Ovary (tissue), 9 donors: ENCODE measurements around the gene THRB. TPM values are rescaled to one million over a fixed set of nuclear protein-coding genes. Genes with fewer than 3 reads are reported as not detected.

Experiments used
- DNase-seq, 5 donors: peaks; one replicate each; pipeline ENCODE4 v3.0.0-alpha.2; 2019 to 2020
- H3K27ac ChIP-seq, 2 donors: fragments of 200-600 bp; one replicate each; pipeline versions ENCODE4 v1.5.1 to v1.8.0; 2019 to 2022
- H3K27me3 ChIP-seq: fragments of 200-600 bp; one replicate; pipeline ENCODE4 v1.8.0; 2022
- H3K36me3 ChIP-seq: fragments of 200-600 bp; sonication (generic); one replicate; pipeline ENCODE4 v1.5.1; 2019
- H3K4me1 ChIP-seq: one replicate; pipeline ENCODE4 v1.8.1; 2013; ENCODE audit warnings: mild to moderate bottlenecking, moderate library complexity; ENCODE audit not compliant: insufficient read depth
- H3K4me3 ChIP-seq: fragments of 200-600 bp; sonication (generic); one replicate; pipeline ENCODE4 v1.5.1; 2017
- H3K9me3 ChIP-seq, 2 donors: fragments of 200-600 bp in 1 of 2; sonication (generic) in 1 of 2; one replicate each; pipeline versions ENCODE4 v1.5.1 to v1.8.1; 2013 to 2019; ENCODE audit warnings: mild to moderate bottlenecking in 1 of 2, moderate library complexity in 1 of 2
- EP300 ChIP-seq: sonication (generic); formaldehyde crosslinking; IDR thresholded peaks from one replicate; pipeline ENCODE4 v1.6.1; 2017; ENCODE audit warnings: antibody characterized with exemption
- POLR2A ChIP-seq: fragments of 450-650 bp; IDR thresholded peaks from one replicate; pipeline ENCODE4 v1.6.1; 2017; ENCODE audit warnings: antibody characterized with exemption, mild to moderate bottlenecking, moderate library complexity
- WGBS, 3 donors: extraction: QIAGEN DNeasy Blood & Tissue Kit in 1 of 3; methylation state at CpG; one replicate each; pipeline versions ENCODE4 v1.1.5 to v1.1.7; 2013 to 2017; 5-methylcytosine and 5-hydroxymethylcytosine counted together
- intact Hi-C, 4 donors: fragments of 100-400 bp; cut with DNase I; formaldehyde crosslinking; loops; one replicate each; pipeline versions ENCODE4 v1.11.0 to v1.15.1; 2022 to 2023
- polyA plus RNA-seq, 2 donors: library from polyadenylated mRNA; stranded (reverse); fragments of 200-250 nt in 1 of 2; fragments of 350-450 nt in 1 of 2; fragmentation: Illumina TruSeq in 1 of 2; extraction: RNeasy Lipid Tissue Mini Kit (QIAGEN cat#74804) in 1 of 2; gene quantifications; one replicate each; pipeline ENCODE4 v1.2.3, GENCODE V29; 2013 to 2014
- total RNA-seq, 7 donors: library from RNA; depleted of rRNA in 2 of 7; stranded (reverse); fragments of >200 nt in 2 of 7; fragmentation: NEBNext Ultra II Directional in 3 of 7; extraction: Animal tissue kit (Norgen Biotek cat#: 25700) in 3 of 7; gene quantifications; one replicate each; pipeline versions ENCODE4 v1.1.0 to v1.2.4, GENCODE V29; 2016 to 2023
- TF ChIP-seq, protein P1 (sequence below), 3 donors: fragments of 450-650 bp in 2 of 3; fragments of 200-600 bp in 1 of 3; IDR thresholded peaks; one replicate each; pipeline versions ENCODE4 v1.5.1 to v1.8.0; 2016 to 2022; ENCODE audit warnings: antibody characterized with exemption in 3 of 3, mild to moderate bottlenecking in 1 of 3
- donor health status: DM: no; HTN: no; CAD: no; lungs with moderate emphysema.
- donor health status: DM: no; HTN: no; CAD: no.
- donor health status: Bipolar disorder and iron deficiency.
- donor health status: DM: yes; HTN: yes; CAD: no.
- donor health status: DM: no; HTN: no; CAD: no.
- donor health status: DM: yes; HTN: yes; CAD: no.

THRB gene
- total and polyA plus RNA-seq, 9 donors: 0.91 to 6.5 (median 3.2) TPM

DNA sequence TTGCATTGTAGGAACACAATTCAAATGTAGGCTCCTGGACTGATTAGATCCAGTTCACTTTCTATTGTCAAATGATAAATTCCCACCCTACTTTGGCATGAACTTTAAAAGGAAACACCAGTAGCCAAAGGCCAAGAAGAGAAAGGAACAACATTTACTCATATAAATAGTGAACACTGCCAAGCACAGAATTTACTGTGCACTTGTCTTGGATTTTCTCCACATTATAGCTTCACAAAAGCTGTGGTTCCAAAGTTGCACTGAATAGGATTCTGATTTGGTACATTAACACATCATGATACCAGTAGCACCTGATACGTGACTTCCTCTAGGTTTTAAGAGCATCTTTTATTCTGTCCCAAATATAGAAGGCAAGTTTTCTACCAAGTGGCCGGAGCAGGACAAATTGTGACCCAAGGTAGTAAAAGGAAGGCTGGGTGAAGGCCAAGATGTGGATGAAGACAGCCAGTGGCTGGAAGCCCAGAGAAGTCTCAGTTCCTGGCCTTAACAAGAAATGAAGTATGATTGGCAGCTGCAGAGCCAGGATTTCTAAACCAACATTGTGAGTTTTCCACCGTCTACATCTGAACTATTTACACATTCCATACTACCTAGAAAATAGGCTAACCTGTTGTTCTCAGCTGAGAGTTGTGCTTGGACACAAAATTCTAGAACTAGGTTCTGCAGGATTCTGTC is 206.7 kb downstream of the THRB start:
- Histone ChIP-seq H3K4me3 (no peak overlapping the region), H3K27ac (no peak overlapping the region), H3K4me1 (peaks cover 3% of the 10 kb centered on the region), H3K9me3 (no peaks in the 10 kb centered on the region), H3K36me3 (no peaks in the 10 kb centered on the region), H3K27me3 (no peaks in the 10 kb centered on the region)
- intact Hi-C loops: no loop called here
- WGBS, 3 donors: 46 to 71% (median 68%) methylated on average over 3 of the region's 3 CpGs
- DNase-seq: no peak
- TF ChIP-seq, protein P1, sequence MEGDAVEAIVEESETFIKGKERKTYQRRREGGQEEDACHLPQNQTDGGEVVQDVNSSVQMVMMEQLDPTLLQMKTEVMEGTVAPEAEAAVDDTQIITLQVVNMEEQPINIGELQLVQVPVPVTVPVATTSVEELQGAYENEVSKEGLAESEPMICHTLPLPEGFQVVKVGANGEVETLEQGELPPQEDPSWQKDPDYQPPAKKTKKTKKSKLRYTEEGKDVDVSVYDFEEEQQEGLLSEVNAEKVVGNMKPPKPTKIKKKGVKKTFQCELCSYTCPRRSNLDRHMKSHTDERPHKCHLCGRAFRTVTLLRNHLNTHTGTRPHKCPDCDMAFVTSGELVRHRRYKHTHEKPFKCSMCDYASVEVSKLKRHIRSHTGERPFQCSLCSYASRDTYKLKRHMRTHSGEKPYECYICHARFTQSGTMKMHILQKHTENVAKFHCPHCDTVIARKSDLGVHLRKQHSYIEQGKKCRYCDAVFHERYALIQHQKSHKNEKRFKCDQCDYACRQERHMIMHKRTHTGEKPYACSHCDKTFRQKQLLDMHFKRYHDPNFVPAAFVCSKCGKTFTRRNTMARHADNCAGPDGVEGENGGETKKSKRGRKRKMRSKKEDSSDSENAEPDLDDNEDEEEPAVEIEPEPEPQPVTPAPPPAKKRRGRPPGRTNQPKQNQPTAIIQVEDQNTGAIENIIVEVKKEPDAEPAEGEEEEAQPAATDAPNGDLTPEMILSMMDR (IDR thresholded peaks at IDR 0.05): no peak
- TF ChIP-seq POLR2A (no peak), EP300 (no peak)

DNA sequence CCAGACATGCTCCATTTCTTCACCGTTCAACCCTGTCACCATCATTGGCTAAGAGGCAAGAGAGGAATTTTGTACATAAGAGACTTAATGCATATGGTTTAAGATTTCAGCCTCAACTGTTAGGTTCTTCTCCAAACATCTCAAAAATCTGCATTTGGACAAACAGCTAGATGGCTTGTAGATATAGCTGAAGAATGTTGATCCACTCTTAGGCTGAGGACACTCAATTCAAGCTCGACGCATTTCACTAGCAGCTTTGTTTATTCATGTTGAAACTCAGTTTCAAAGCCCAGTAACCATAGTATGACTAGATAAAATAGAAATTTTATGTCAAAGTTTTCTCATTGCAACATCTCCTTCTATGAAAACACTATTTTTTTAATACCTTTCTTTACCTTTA is 208.2 kb downstream of the THRB start:
- H3K9me3 ChIP-seq: no peaks in the 10 kb centered on the region
- no peak overlapping the region for H3K4me3 ChIP-seq
- no peak for DNase-seq
- TF ChIP-seq EP300 (no peak), POLR2A (no peak)
- TF ChIP-seq, protein P1 (IDR thresholded peaks at IDR 0.05): no peak
- intact Hi-C loops: no loop called here
- H3K27me3 ChIP-seq: no peaks in the 10 kb centered on the region
- H3K36me3 ChIP-seq: no peaks in the 10 kb centered on the region
- H3K27ac ChIP-seq: no peak overlapping the region
- WGBS, 3 donors: 94 to 99% (median 98%) methylated on average over 3 of the region's 3 CpGs
- H3K4me1 ChIP-seq: peaks cover 3% of the 10 kb centered on the region

- DNase-seq: no peak
- no peak for TF ChIP-seq EP300
- TF ChIP-seq POLR2A: no peak
- TF ChIP-seq, protein P1 (IDR thresholded peaks at IDR 0.05): no peak
- H3K4me1 ChIP-seq: no peaks in the 10 kb centered on the region
- H3K36me3 ChIP-seq: no peaks in the 10 kb centered on the region
- H3K27me3 ChIP-seq: no peaks in the 10 kb centered on the region
- H3K4me3 ChIP-seq: no peak overlapping the region
- no peaks in the 10 kb centered on the region for H3K9me3 ChIP-seq
- H3K27ac ChIP-seq: no peak overlapping the region
- intact Hi-C loops: no loop called here
- WGBS, 3 donors: 39 to 59% (median 55%) methylated on average over 1 of the region's 1 CpG
Measured at GRCh38 chr3:24278543-24278942, 216.1 kb downstream of the THRB start.

GRCh38 chr3:24273491-24273890 is 221.2 kb downstream of the THRB start:
- Histone ChIP-seq H3K27ac (no peak overlapping the region), H3K27me3 (no peaks in the 10 kb centered on the region), H3K36me3 (no peaks in the 10 kb centered on the region), H3K4me3 (no peak overlapping the region), H3K4me1 (no peaks in the 10 kb centered on the region), H3K9me3 (no peaks in the 10 kb centered on the region)
- no peak for DNase-seq
- 86 to 99% (median 94%) methylated on average over 2 of the region's 2 CpGs for WGBS, 3 donors
- intact Hi-C loops: no loop called here
- TF ChIP-seq EP300 (no peak), POLR2A (no peak)
- TF ChIP-seq, protein P1 (IDR thresholded peaks at IDR 0.05): no peak
